HepG2 (cell line): Measurements from ENCODE around the gene DYRK1B. TPM values are rescaled to one million over a fixed set of nuclear protein-coding genes. Genes with fewer than 3 reads are reported as not detected.

Experiments used
- ATAC-seq: fragments of 200-7000 bp; cut with Tn5 transposase; 3 replicates; pipeline ENCODE4 v1.9.1; 2020; ENCODE audit warnings: mild to moderate bottlenecking, moderate library complexity
- BruUV-seq: library from RNA; stranded (reverse); fragments of 400-500 nt; replicated peaks from 2 replicates; lab custom pipeline; 2021; lab: Mats Ljungman, UMichigan
- CTCF ChIA-PET: fragments of 300-600 bp; formaldehyde crosslinking; extraction: SDS; loops from one replicate; lab custom pipeline; 2021; ENCODE audit warnings: low total read pairs, inconsistent platforms, low intra/inter-chr PET ratio; lab: Yijun Ruan, JAX
- POLR2A ChIA-PET: fragments of 350-600 bp; sonication (Branson Sonifier 250); formaldehyde crosslinking; loops from one replicate; lab custom pipeline; 2020; ENCODE audit warnings: antibody characterized with exemption, inconsistent platforms; lab: Yijun Ruan, JAX
- DNase-seq: peaks from one replicate; pipeline ENCODE4 v3.0.0-alpha.2; 2015; ENCODE audit warnings: low spot score
- FAIRE-seq: peaks from 3 replicates; lab custom pipeline; 2011; peaks lifted over from hg19 to GRCh38; lab: Jason Lieb, UNC
- H2AFZ ChIP-seq: one replicate; pipeline ENCODE4 v1.6.1; 2011; ENCODE audit warnings: low read length, inconsistent platforms
- H3K27ac ChIP-seq: fragments of 300-600 bp; 3 replicates; pipeline ENCODE4 v1.8.0; 2011; ENCODE audit warnings: mixed run types, mild to moderate bottlenecking, mixed read lengths, low read length, inconsistent platforms; ENCODE audit not compliant: insufficient read depth; ENCODE audit errors: extremely low read length
- H3K27me3 ChIP-seq, 2 experiments: fragments of 200-600 bp in 1 of 2; 2 replicates in 1 of 2; 3 replicates in 1 of 2; pipeline versions ENCODE4 v1.6.0 to v1.8.0; 2011; ENCODE audit warnings: low read length in 2 of 2, mild to moderate bottlenecking in 2 of 2, moderate library complexity in 2 of 2, inconsistent platforms in 1 of 2; ENCODE audit not compliant: insufficient read depth in 2 of 2, control insufficient read depth in 1 of 2
- H3K36me3 ChIP-seq, 2 experiments: fragments of 200-600 bp in 1 of 2; replicated peaks in 1 of 2; 2 replicates in 1 of 2; 3 replicates in 1 of 2; pipeline versions ENCODE4 v1.5.1 to v1.8.0; 2011; ENCODE audit warnings: low read length in 2 of 2, inconsistent platforms in 1 of 2; ENCODE audit not compliant: insufficient read depth in 2 of 2, control insufficient read depth in 1 of 2
- H3K4me1 ChIP-seq: 2 replicates; pipeline ENCODE4 v1.5.1; 2012; ENCODE audit warnings: low read length, inconsistent platforms; ENCODE audit not compliant: insufficient read depth
- H3K4me2 ChIP-seq: 2 replicates; pipeline ENCODE4 v1.6.0; 2011; ENCODE audit warnings: low read depth, low read length, inconsistent platforms
- H3K4me3 ChIP-seq, 3 experiments: fragments of 200-600 bp in 1 of 3; sonication (generic), shearing (Covaris generic) in 1 of 3; replicated peaks in 1 of 3; 2 replicates each; pipeline ENCODE4 v1.5.1; 2011 to 2016; ENCODE audit warnings: low read length in 3 of 3, inconsistent platforms in 2 of 3, low read depth in 2 of 3, mild to moderate bottlenecking in 2 of 3, control low read depth in 1 of 3, mixed read lengths in 1 of 3; ENCODE audit not compliant: insufficient read depth in 1 of 3
- H3K79me2 ChIP-seq: one replicate; pipeline ENCODE4 v1.6.1; 2011; ENCODE audit warnings: low read length, inconsistent platforms; ENCODE audit not compliant: insufficient read depth
- H3K9ac ChIP-seq: 2 replicates; pipeline ENCODE4 v1.6.0; 2011; ENCODE audit warnings: mild to moderate bottlenecking, low read depth, low read length, inconsistent platforms; ENCODE audit not compliant: insufficient read depth
- H3K9me3 ChIP-seq: 2 replicates; pipeline ENCODE4 v1.5.1; 2012; ENCODE audit warnings: mild to moderate bottlenecking, low read length
- H4K20me1 ChIP-seq: 2 replicates; pipeline ENCODE4 v1.6.0; 2011; ENCODE audit warnings: inconsistent platforms, mild to moderate bottlenecking, low read length, moderate library complexity; ENCODE audit not compliant: insufficient read depth
- NFE2L1 ChIP-seq: sonication (generic); formaldehyde crosslinking; IDR thresholded peaks from 2 replicates; pipeline ENCODE4 v1.4.0; 2020; ENCODE audit warnings: missing genetic modification reagents, mild to moderate bottlenecking, borderline replicate concordance
- POLR2A ChIP-seq, 2 experiments: IDR thresholded peaks; 2 replicates each; pipeline ENCODE4 v1.6.1; 2011; ENCODE audit warnings: low read depth in 2 of 2, low read length in 2 of 2, mild to moderate bottlenecking in 1 of 2, moderate library complexity in 1 of 2; ENCODE audit not compliant: insufficient read depth in 1 of 2
- ZFP1 ChIP-seq: IDR thresholded peaks from 2 replicates; pipeline ENCODE4 v1.6.1; 2016
- ZNF124 ChIP-seq: sonication (generic); formaldehyde crosslinking; IDR thresholded peaks from 2 replicates; pipeline ENCODE4 v1.4.0; 2020; ENCODE audit warnings: missing genetic modification reagents
- ZNF260 ChIP-seq: sonication (generic); formaldehyde crosslinking; IDR thresholded peaks from 2 replicates; pipeline ENCODE4 v1.4.0; 2020; ENCODE audit warnings: missing genetic modification reagents, low read depth, mild to moderate bottlenecking, borderline replicate concordance
- WGBS: methylation state at CpG from one replicate; pipeline ENCODE4 v1.1.6; 2017; ENCODE audit warnings: low lambda C conversion rate; 5-methylcytosine and 5-hydroxymethylcytosine counted together
- in situ Hi-C: cut with HindIII; loops from 2 replicates; pipeline ENCODE4 v1.10.0; 2017; ENCODE audit warnings: low pct_unique_long_range_greater_than_20kb; ENCODE audit not compliant: extremely low pct_ligation_motif_present
- intact Hi-C: fragments of 100-400 bp; cut with micrococcal nuclease; formaldehyde crosslinking; loops from one replicate; pipeline ENCODE4 v1.10.0; 2022; ENCODE audit not compliant: unreplicated experiment
- polyA plus RNA-seq, 8 experiments: library from polyadenylated mRNA; depleted of rRNA in 3 of 8; stranded (reverse) in 7 of 8; unstranded in 1 of 8; fragments of >200 nt; fragmentation: Illumina TruSeq in 4 of 8; extraction: Trizol in 4 of 8; gene quantifications; 2 replicates each; pipeline versions ENCODE4 v1.2.1 to v1.2.3, GENCODE V29; 2011 to 2016; ENCODE audit warnings: low read depth in 4 of 8, missing spikeins in 1 of 8, mixed read lengths in 1 of 8; ENCODE audit not compliant: insufficient read depth in 1 of 8
- total RNA-seq, 5 experiments: library from RNA; depleted of rRNA; stranded (reverse); fragments of >200 nt; fragmentation: Illumina TruSeq; extraction: Trizol; gene quantifications; 2 replicates each; pipeline ENCODE4 v1.2.3, GENCODE V29; 2016; ENCODE audit warnings: low read depth in 1 of 5
- TF ChIP-seq, protein P1 (sequence below): IDR thresholded peaks from 2 replicates; pipeline ENCODE4 v1.6.1; 2016; ENCODE audit warnings: mild to moderate bottlenecking, missing biosample characterization, missing genetic modification reagents

Gene DYRK1B
- total and polyA plus RNA-seq, 2 of the 13 experiments (the other 11 are each of a cell fraction or from before 2014, with no cell fraction given): 0.82 to 1.3 TPM

- Histone ChIP-seq H3K9ac (no peak overlapping the region), H3K4me2 (no peak overlapping the region), H3K4me3 (no peak overlapping the region), H3K4me1 (no peaks in the 10 kb centered on the region), H3K9me3 (no peaks in the 10 kb centered on the region), H4K20me1 (no peaks in the 10 kb centered on the region)
- FAIRE-seq (no peak), ATAC-seq (no peak), DNase-seq (no peak)
- POLR2A ChIA-PET: no interaction called here
- no TSS peak for BruUV-seq
- TF ChIP-seq, protein P1, sequence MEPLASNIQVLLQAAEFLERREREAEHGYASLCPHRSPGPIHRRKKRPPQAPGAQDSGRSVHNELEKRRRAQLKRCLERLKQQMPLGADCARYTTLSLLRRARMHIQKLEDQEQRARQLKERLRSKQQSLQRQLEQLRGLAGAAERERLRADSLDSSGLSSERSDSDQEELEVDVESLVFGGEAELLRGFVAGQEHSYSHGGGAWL (CRISPR knock-in tag): no peak
- TF ChIP-seq ZFP1 (CRISPR knock-in tag) (no peak), ZNF124 (no peak), NFE2L1 (no peak)
- TF ChIP-seq, all 625 proteins: peak for 0
- in situ Hi-C loops: no loop called here
- Histone ChIP-seq H2AFZ (no peak overlapping the region), H3K27me3 (no peaks in the 10 kb centered on the region), H3K79me2 (no peaks in the 10 kb centered on the region), H3K27ac (no peak overlapping the region), H3K36me3 (peaks cover 28 to 64% of the 10 kb centered on the region in 2 experiments)
- intact Hi-C loops: no loop called here
- WGBS: 97% methylated on average over 16 of the region's 16 CpGs
- CTCF ChIA-PET: no interaction called here
These were observed 2.3 kb downstream of the DYRK1B start for GRCh38 chr19:39831679-39832078.

DNA sequence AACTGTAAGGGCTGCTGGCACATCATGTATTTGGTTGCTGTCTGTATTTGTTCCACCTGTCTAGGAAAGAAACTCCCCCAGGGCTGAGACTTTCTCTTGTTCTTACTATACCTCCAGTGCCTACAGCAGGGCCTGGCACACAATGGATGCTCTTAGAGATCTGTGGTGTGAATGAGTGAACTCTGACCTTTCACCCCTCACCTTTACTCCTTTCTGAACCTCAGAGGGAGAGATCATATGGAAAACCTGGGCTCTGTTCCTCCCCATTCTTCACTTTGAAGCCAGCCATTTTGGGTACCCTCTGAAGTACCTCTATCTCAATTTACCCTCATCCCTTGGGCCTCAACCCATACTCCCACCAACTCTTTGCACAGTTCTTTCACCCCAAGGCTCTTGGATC lies 3.1 kb downstream of the DYRK1B start:
- Histone ChIP-seq H3K4me1 (no peaks in the 10 kb centered on the region), H3K36me3 (peaks cover 27 to 56% of the 10 kb centered on the region in 2 experiments), H4K20me1 (no peaks in the 10 kb centered on the region), H3K4me2 (no peak overlapping the region), H3K27me3 (no peaks in the 10 kb centered on the region), H3K4me3 (no peak overlapping the region), H3K79me2 (no peaks in the 10 kb centered on the region), H3K27ac (no peak overlapping the region), H2AFZ (no peak overlapping the region), H3K9me3 (no peaks in the 10 kb centered on the region)
- FAIRE-seq (no peak), ATAC-seq (no peak), DNase-seq (no peak)
- in situ Hi-C loops: no loop called here
- no TSS peak for BruUV-seq
- intact Hi-C loops: no loop called here
- ChIA-PET POLR2A (no interaction called here), CTCF (no interaction called here)
- TF ChIP-seq POLR2A (IDR thresholded peaks at IDR 0.05; ENCODE audit: insufficient read depth in 1 of 2, low read depth in 2 of 2, low read length in 2 of 2): 0 out of 4 replicates have a peak, but pooled peaks of 1 of the 2 experiments have one; percentile 20
- TF ChIP-seq ZNF260 (CRISPR knock-in tag): no peak
- TF ChIP-seq, all 625 proteins: peak for 1
- H3K9ac ChIP-seq: no peak overlapping the region
